Epithelial cell of esophagus (primary cell): ENCODE results near the gene ZNF213.

ENCODE experiments used
- DNase-seq: peaks from one replicate; pipeline ENCODE4 v3.0.0; 2010; ENCODE audit warnings: low read depth
- H3K4me3 ChIP-seq: 2 replicates; pipeline ENCODE4 v1.5.1; 2011; ENCODE audit warnings: mild to moderate bottlenecking, low read length, control low read depth
- CTCF ChIP-seq: IDR thresholded peaks from 2 replicates; pipeline ENCODE4 v1.5.1; 2011; ENCODE audit warnings: low read depth, mild to moderate bottlenecking, low read length, control low read depth, inconsistent platforms; ENCODE audit not compliant: insufficient read depth; ENCODE audit errors: missing control alignments

The ZNF213 gene

GRCh38 chr16:3152027-3152276, 17.1 kb downstream of the ZNF213 start:
- DNase-seq = no peak
- TF ChIP-seq CTCF = no peak
- H3K4me3 ChIP-seq = peak overlapping the region; percentile 56

GRCh38 chr16:3152277-3152990, 17.6 kb downstream of the ZNF213 start:
- peak; percentile 41 for TF ChIP-seq CTCF
- DNase-seq = peak; percentile 90
- H3K4me3 ChIP-seq = peak overlapping the region; percentile 56

- no peak for DNase-seq
- H3K4me3 ChIP-seq = no peak overlapping the region
- no peak for TF ChIP-seq CTCF
These were observed 18.2 kb downstream of the ZNF213 start for GRCh38 chr16:3152991-3153368.

GRCh38 chr16:3155181-3155580, 20.4 kb downstream of the ZNF213 start:
- no peak for TF ChIP-seq CTCF
- no peak overlapping the region for H3K4me3 ChIP-seq
- DNase-seq = no peak

- DNase-seq = no peak
- no peak overlapping the region for H3K4me3 ChIP-seq
- no peak for TF ChIP-seq CTCF
These were observed 21.1 kb downstream of the ZNF213 start for GRCh38 chr16:3155972-3156371.

GRCh38 chr16:3157229-3158025, 22.6 kb downstream of the ZNF213 start:
- H3K4me3 ChIP-seq = peak overlapping the region; percentile 67
- no peak for TF ChIP-seq CTCF
- DNase-seq = peak; percentile 92
